Brain microvascular endothelial cell (primary cell): ENCODE data around the gene MUC5B.

ENCODE experiments used
- DNase-seq: peaks from one replicate; pipeline ENCODE4 v3.0.0-alpha.2; 2020
- H3K27ac ChIP-seq: fragments of 250-450 bp; sonication (Bioruptor Pico); 2 replicates; pipeline ENCODE4 v1.5.1; 2020; ENCODE audit warnings: mild to moderate bottlenecking, moderate library complexity
- H3K27me3 ChIP-seq: fragments of 250-450 bp; sonication (Bioruptor Pico); replicated peaks from 2 replicates; pipeline ENCODE4 v1.5.1; 2020; ENCODE audit warnings: mild to moderate bottlenecking
- H3K36me3 ChIP-seq: fragments of 250-450 bp; sonication (Bioruptor Pico); replicated peaks from 2 replicates; pipeline ENCODE4 v1.5.1; 2020; ENCODE audit warnings: mild to moderate bottlenecking
- H3K4me3 ChIP-seq: 2 replicates; pipeline ENCODE4 v1.5.1; 2011; ENCODE audit warnings: low read depth, mild to moderate bottlenecking, control low read depth, low read length, moderate library complexity
- in situ Hi-C: cut with HindIII; loops from 2 replicates; pipeline ENCODE4 v1.10.0; 2017; ENCODE audit warnings: low sequenced_read_pairs, low pct_ligation_motif_present
- TF ChIP-seq, protein P1 (sequence below): IDR thresholded peaks from 2 replicates; pipeline ENCODE4 v1.5.1; 2011; ENCODE audit warnings: low read depth, mild to moderate bottlenecking, moderate library complexity, low read length, control low read depth, inconsistent platforms; ENCODE audit errors: missing control alignments

Gene MUC5B

DNA sequence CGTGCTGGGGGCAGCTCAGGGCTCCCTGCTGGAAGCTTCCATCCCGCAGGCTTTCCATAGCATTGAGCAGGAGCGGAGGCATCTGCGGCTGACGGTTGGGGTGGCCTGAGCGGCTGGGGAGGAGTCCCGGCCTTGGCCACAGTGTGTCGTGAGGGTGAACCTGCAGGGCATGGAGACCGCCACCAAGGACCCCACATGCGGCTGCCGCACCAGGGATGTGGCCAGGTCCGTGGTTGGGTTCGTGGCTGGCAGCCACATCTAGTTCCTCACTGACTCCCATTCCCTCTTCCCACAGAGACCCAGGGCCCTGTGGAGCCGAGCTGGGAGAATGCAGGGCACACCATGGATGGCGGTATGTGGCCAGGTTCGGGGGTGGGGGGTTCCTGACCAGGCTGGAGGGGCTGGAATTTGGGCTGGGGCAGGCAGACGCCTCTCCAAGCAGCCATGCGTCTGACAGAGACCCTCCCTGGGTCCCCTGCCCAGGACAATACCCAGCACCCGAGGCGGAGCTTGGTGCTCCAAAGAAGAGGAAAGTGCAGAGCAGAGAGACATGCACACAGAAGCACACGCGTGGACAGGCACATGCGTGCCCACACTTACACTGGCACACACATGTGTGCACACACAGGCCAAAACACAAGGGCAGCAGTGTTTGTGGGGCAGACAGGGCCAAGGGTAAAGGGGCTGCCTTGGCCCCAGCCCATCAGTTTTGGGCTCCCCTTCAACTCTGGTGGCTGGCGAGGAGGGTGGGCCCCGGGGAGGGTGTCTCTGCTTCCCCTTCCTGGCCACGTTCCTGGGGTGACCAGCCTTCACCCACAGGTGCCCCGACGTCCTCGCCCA is 2.7 kb downstream of the MUC5B start:
- DNase-seq = no peak
- no peak overlapping the region for H3K4me3 ChIP-seq
- in situ Hi-C loops = no loop called here
- no peaks in the 10 kb centered on the region for H3K36me3 ChIP-seq
- H3K27ac ChIP-seq = no peak overlapping the region
- no peaks in the 10 kb centered on the region for H3K27me3 ChIP-seq
- TF ChIP-seq, protein P1, sequence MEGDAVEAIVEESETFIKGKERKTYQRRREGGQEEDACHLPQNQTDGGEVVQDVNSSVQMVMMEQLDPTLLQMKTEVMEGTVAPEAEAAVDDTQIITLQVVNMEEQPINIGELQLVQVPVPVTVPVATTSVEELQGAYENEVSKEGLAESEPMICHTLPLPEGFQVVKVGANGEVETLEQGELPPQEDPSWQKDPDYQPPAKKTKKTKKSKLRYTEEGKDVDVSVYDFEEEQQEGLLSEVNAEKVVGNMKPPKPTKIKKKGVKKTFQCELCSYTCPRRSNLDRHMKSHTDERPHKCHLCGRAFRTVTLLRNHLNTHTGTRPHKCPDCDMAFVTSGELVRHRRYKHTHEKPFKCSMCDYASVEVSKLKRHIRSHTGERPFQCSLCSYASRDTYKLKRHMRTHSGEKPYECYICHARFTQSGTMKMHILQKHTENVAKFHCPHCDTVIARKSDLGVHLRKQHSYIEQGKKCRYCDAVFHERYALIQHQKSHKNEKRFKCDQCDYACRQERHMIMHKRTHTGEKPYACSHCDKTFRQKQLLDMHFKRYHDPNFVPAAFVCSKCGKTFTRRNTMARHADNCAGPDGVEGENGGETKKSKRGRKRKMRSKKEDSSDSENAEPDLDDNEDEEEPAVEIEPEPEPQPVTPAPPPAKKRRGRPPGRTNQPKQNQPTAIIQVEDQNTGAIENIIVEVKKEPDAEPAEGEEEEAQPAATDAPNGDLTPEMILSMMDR = no peak

DNA sequence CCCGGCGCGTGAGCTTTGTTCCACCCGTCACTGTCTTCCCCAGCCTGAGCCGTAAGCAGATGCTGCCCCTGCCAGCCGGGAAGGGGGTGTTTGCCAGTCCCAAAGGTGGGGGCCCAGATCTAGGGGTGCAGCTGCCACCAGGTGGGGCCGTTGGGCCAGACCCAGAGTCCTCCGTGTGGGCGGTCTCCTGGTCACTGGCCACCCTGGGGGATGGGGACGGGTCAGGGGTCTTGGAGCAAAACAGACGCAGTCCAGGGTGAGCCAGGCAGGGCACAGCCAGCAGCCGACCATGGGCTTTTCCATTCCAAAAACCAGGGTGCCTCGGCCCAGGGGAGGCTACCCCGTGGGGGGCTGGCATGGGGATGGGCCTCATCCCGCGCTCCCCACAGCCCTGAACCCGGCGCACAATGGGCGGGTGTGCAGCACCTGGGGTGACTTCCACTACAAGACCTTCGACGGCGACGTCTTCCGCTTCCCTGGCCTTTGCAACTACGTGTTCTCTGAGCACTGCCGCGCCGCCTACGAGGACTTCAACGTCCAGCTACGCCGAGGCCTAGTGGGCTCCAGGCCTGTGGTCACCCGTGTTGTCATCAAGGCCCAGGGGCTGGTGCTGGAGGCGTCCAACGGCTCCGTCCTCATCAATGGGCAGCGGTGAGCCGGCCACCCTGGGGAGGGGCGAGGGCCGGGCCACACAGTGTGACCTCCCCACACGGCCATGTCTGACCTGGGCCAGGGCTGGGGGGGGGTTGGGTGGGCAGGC is 3.5 kb downstream of the MUC5B start:
- DNase-seq = no peak
- in situ Hi-C loops = no loop called here
- Histone ChIP-seq H3K36me3 (no peaks in the 10 kb centered on the region), H3K4me3 (no peak overlapping the region), H3K27me3 (no peaks in the 10 kb centered on the region), H3K27ac (no peak overlapping the region)
- TF ChIP-seq, protein P1 = no peak

DNA sequence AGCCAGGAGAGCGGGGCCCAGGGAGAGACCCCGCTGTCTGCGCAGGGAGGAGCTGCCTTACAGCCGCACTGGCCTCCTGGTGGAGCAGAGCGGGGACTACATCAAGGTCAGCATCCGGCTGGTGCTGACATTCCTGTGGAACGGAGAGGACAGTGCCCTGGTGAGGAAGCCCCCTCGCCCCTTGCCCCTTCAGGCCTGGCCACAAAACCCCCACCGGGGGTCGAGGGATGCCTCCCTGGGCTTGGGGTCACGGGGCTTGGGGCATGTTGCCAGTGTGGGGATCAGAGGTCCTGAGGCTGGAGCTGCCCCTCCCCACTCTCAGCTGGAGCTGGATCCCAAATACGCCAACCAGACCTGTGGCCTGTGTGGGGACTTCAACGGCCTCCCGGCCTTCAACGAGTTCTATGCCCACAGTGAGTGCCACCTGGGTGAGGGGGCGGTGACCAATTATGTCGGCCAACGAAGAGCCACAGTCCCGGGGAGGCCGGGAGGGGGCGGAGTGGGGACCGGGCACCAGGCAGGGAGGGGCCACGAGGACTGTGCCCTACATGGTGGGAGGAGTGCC is 4.2 kb downstream of the MUC5B start:
- in situ Hi-C loops = no loop called here
- H3K4me3 ChIP-seq = no peak overlapping the region
- no peak for DNase-seq
- TF ChIP-seq, protein P1 = peak; percentile 69
- no peak overlapping the region for H3K27ac ChIP-seq
- no peaks in the 10 kb centered on the region for H3K27me3 ChIP-seq
- H3K36me3 ChIP-seq = no peaks in the 10 kb centered on the region

DNA sequence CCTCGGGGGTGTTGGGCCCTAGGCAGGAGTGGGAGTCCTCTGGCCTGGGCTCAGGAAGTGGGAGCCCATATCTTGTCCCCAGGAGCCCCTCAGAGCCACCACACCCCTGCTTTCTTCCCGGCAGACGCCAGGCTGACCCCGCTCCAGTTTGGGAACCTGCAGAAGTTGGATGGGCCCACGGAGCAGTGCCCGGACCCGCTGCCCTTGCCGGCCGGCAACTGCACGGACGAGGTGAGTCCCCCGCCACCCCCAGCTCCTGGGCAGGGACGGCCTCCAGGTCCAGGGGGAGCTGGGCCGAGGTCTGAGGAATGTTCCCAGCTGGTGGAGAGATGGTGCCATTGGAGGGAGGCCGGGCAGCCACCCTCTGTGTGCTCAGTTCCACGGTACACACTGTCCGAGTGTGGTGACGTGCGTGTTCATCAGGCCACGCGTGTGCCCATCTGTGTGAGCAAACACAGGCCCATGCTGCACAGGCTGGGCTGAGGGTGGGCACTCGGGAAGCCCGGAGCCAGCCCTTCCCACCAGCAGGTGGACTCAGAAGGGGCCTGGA is 4.8 kb downstream of the MUC5B start:
- no peak for DNase-seq
- in situ Hi-C loops = no loop called here
- Histone ChIP-seq H3K36me3 (no peaks in the 10 kb centered on the region), H3K27me3 (no peaks in the 10 kb centered on the region), H3K4me3 (no peak overlapping the region), H3K27ac (no peak overlapping the region)
- TF ChIP-seq, protein P1 = no peak

DNA sequence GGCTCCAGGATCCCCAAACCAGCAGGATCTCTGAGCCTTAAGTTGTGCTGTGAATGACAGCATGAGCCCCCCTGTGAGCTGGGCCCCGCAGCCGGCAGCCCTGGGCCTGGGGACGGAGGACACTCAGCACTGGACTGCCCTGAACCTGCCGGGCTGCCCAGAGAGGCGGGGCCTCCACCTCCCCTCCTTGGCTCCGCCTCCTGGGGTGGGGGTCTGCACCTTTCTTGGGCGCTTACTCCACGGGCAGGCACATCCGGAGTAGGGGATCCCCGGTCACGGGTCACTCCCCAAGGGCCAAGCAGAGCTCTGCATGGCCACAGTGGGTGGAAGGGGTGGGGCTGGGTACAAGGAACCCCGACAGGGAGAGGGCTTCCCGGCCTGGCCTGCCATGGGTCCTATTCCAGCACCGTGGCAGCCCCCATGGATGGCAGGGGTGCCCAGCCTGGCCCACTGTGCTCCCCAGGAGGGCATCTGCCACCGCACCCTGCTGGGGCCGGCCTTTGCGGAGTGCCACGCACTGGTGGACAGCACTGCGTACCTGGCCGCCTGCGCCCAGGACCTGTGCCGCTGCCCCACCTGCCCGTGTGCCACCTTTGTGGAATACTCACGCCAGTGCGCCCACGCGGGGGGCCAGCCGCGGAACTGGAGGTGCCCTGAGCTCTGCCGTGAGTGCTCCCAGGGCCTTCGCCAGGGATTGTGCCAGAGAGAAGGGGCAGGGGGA is 5.4 kb downstream of the MUC5B start:
- DNase-seq = no peak
- Histone ChIP-seq H3K27ac (no peak overlapping the region), H3K4me3 (no peak overlapping the region), H3K36me3 (no peaks in the 10 kb centered on the region), H3K27me3 (no peaks in the 10 kb centered on the region)
- TF ChIP-seq, protein P1 = no peak
- in situ Hi-C loops = no loop called here
